ENCODE measurements around the gene PTPRD.

The PTPRD gene

DNA sequence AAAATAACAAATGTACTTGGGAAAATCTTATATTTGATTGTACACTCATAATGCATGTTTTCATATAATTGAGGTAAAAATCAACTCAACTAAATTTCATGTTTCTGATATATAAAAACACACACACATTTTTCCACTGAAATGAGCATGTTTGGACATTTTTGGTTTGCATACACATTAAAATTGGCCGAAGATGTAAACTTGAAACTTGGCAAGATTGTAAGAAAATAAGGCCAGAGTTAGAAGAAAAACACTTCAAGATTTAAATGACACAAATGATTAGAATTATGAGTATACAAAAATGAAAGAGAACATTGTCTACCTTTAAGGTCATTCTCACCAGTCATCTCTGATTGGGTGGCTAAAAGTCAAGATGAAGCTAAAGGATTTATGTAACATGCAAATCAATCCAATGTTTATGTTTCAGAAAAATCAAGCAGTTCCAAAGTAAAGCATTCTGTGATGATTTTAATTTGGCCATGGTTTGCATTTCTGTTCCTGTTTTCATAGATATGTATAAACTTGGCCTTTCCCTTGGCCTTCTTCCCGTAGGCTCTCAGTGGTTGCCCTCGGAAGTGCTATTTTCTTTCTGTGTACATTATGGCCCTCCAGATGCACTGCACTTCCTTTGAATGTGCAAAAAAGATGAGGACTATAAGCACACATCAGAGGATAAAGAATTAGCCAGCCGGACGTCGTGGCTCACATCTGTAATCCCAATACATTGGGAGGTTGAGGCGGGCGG, 1707.9 kb downstream of the PTPRD start:
- no peak for DNase-seq (ENCODE audit: low read depth)

DNA sequence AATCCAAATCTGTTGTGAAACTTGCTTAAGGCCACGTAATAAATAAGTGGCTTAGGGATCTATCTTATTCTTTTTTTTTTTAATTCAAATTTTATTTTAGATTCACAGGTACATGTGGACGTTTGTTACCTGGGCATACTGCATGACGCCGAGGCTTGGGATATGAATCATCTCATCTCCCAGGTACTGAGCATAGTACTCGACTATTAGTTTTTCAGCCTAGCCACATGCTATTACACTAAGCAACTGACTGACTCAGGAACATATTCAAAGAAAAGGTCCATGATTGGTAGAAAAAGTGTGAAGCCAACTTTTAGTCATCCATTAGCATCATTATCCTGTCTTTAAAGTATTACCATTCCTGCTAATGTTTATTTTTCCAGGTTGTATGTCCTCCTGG, 1709.7 kb downstream of the PTPRD start:
- DNase-seq (ENCODE audit: low read depth), result no peak

DNA sequence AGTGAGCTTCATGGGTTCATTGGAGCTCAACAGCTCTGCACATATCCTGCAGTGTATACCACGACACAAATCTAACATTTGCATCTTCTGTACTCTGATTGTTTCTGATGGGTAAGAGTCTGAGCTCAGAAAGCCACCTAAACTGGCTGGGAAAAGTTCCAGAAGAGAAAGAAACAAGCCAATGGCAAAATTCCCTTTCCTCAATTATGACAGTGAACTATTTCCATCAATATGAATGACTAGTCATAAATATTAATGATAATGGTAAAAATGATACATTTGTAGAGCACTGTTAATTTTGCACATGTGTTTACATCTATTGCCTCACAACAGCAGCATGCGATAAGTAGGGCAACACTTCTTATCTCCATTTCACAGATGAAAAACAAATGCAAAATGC, 1711.7 kb downstream of the PTPRD start:
- no peak for DNase-seq (ENCODE audit: low read depth)

DNA sequence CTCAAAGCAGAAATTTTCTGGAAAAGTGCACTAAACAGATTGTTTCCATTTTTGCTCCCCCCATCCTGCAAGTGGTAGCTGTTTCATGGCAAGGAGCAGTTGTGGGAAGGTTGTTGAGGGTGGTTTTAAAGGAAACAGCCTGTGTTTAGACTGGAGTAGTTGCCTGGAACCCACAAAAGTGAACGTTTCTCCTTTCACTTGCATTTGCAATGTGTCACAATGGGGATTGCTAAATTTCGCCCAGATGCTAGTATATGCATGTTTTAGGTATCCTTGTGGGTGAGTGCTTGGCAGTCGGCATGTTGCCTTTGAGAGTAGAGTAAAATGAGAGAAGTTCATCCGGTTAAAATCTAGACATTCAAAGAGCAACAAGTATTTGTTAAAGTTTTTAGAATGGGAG, 1713.3 kb downstream of the PTPRD start:
- no peak for DNase-seq (ENCODE audit: low read depth)

- DNase-seq (ENCODE audit: low read depth), result no peak
These were observed 1717.0 kb downstream of the PTPRD start for GRCh38 chr9:8895861-8896224.

DNA sequence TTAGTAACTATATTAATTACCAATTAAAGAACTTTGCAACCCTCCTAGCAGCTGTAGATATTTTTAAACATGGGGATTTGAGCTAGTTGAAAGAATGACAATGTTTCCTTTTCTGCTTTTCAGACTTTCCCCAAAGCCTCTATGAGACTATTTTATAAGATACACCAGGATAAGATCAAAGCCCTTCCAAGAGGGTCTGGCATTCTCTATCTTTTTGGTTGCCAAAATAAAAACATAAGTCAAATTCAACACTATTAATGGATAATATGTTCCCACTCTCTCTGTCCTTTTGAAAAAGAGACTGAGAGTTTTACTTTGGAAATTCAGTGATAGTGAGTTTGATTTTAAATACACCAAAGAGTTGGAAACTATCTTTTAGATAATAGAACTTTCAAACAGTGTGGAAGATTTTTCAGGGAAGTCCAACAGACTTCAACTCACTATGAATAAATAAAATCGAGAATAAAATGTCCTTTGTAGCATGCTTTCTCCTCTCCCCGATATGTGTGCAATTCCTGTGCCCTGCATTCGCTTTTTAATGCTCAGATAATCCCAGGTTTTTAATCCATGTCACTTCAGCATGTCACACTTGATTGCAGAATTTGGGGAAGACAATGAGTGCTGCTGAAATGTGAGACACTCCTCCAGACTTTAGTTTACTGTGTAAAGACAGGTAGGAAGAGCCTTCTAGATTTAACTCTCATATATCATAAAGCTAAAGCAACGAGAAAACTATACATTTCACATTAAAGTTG, 1717.5 kb downstream of the PTPRD start:
- no peak for DNase-seq (ENCODE audit: low read depth)

DNA sequence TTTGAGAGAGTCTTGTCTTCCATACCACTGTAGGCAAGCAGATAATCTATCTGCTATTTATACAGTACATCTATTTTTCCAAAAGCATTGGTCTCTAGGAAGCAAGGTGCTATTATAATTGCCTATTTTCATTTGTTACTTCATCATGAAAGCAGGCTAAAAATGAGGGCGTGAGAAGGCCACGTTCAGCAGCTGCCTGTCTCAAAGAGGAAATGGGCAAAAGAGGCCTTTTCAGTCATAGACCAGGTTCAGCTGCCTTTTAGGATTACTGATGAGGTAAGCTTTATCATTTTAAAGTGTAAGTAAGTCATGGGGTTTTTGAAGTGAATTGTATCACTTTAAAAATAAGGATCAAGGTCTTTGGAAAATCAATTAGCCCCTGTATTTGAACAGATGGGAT, 1722.1 kb downstream of the PTPRD start:
- no peak for DNase-seq (ENCODE audit: low read depth)

DNA sequence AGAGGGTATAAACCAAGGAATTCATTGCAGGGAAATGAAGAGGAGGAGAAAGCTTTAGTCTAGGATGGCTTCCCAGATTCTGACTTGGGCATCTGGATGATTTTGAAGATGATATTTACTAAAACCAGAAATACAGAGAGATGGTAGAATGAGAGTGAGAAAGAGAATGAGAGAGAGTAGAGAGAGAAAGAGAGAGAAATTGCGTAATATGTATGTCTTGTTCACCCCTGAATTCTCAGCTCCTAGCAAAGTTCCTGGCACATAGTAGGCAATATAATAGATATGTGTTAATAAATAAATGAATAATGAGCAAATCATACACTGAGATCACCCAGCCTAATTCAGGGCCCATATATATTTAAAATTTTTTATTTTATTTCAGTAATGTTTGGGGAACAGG, 1723.7 kb downstream of the PTPRD start:
- DNase-seq (ENCODE audit: low read depth), result no peak

GRCh38 chr9:8888591-8888990, 1724.2 kb downstream of the PTPRD start:
- no peak for DNase-seq (ENCODE audit: low read depth)

DNA sequence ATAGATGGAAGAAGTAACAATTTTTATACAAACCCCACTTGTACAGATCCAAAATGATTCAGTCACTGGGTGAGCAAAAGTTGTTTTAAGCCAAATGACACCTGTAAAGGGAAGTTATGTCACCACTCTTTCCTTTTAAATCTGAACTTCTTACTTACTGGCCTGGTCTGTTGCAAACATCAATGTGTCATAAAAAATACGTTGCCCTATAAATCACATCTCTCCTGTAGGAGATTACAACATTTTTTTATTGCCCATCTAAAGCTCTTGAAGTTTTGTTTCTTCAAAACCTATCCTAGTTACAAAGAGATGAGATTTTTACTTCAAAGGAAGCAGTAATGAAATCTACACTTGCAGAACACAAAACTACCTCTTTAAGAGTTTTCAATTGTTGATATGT, 1725.4 kb downstream of the PTPRD start:
- no peak for DNase-seq (ENCODE audit: low read depth)

- no peak for DNase-seq (ENCODE audit: low read depth)
These were observed 1729.5 kb downstream of the PTPRD start for GRCh38 chr9:8883321-8883720.

- no peak for DNase-seq (ENCODE audit: low read depth)
These were observed 1732.7 kb downstream of the PTPRD start for GRCh38 chr9:8880060-8880459.

GRCh38 chr9:8879284-8879683, 1733.5 kb downstream of the PTPRD start:
- DNase-seq (ENCODE audit: low read depth), result no peak

GRCh38 chr9:8877753-8878494, 1734.9 kb downstream of the PTPRD start:
- no peak for DNase-seq (ENCODE audit: low read depth)

DNA sequence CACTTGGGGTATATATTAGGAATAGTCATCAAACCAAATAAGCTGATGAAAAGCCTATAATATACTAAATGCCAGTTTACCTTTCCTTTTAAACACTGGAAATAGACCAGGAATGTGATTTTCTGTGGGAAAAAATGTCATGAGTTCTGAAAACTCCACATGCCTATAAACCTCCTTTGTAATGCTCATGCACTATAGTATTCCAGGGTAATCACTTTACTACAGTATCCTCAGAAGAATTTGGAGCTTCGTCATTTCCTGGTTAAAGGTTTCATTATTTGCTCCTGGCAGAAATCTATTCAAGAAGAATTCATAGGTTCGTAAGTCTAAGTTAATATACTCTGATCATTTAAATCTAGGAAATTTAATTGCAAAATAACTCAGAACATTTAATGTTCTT, 1736.5 kb downstream of the PTPRD start:
- DNase-seq (ENCODE audit: low read depth), result no peak

DNA sequence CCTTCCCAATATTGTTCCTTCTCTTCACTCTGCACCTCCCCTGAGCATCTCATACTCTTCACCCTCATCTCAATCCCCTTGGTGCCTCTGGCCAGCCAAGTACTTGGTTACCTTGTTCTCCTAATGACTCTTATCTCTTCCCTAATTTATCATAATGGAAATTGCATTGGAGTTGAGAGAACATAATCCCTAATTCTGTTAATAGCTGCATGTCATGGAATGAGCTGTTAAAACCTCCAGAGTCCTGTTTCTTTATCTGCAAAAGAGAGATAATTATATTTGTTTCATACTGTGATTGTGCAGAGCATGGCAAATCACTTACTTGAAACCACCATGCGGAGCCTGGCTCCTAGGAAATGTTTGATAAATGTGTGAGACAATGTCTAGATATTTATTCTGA, 1738.3 kb downstream of the PTPRD start:
- no peak for DNase-seq (ENCODE audit: low read depth)

DNA sequence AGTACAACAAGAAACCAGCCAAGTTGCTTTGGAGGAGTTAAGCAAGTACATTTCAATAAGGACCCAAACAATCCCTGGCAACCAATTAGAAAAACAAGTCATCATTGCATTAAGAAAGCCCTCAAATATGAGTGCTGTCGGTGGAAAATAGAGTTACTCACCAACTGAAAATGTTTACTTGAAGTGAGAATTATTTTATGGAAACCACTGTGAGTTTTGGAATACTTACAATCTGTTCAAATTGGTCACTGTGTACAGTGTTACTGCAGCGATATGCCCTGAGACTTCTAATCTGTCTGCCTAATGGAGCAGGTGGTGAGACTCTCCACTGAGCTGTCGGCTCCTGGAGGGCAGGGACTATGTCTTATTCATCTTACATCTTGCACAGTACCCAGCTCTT, 1740.0 kb downstream of the PTPRD start:
- no peak for DNase-seq (ENCODE audit: low read depth)

GRCh38 chr9:8871796-8872445, 1740.9 kb downstream of the PTPRD start:
- DNase-seq (ENCODE audit: low read depth), result no peak

DNA sequence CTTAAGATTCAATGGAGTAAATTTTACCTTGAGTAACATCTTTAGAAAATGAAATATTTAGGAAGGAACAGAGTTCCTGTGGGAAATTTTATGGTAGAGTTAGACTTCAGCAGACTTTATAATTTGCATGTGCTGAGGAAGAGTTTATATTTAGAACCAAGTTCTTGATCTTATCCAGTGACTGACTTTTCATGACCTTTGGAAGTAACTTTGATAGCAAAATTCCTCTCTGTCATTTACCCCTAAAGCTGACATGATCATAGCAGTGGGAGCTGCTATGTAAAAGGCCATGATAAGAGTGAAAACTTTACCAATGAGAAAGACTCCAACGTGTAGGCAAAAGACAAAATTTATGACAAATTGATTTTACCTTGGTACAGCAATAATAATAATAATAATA, 1741.4 kb downstream of the PTPRD start:
- no peak for DNase-seq (ENCODE audit: low read depth)

DNA sequence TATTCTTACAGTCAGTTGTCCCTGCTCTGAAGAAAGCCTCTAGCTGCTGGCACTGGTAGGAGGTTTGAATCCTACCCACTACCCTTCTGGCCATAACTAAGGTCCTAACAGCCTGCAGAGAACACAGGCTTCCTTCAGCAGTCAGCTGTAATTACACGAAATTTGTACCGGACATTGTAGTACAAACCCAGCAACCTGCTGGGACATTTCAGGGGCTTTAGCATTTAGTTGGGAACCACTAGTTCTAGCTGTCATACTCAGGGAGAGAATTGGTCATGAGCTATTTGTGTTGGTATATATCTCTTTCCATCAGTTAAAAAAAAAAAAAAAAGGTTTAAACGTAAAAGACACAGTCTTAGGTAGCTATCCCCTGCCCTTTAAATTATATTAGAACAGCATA, 1743.0 kb downstream of the PTPRD start:
- DNase-seq (ENCODE audit: low read depth), result no peak

- DNase-seq (ENCODE audit: low read depth), result no peak
These were observed 1744.2 kb downstream of the PTPRD start for GRCh38 chr9:8868632-8869031.

GRCh38 chr9:8867148-8867547, 1745.7 kb downstream of the PTPRD start:
- DNase-seq (ENCODE audit: low read depth), result no peak

GRCh38 chr9:8864545-8864896, 1748.3 kb downstream of the PTPRD start:
- no peak for DNase-seq (ENCODE audit: low read depth)
